ENCODE measurements around the gene NPPC.
"Not testable (repeated sequence)": the region's sequence is repeated elsewhere in the genome, so short reads cannot be mapped to it uniquely, and the experiment has no call there.

GRCh38 chr2:231947112-231947511, 20.9 kb upstream of the NPPC start:
- not testable (repeated sequence) for TF ChIP-seq EP300, POLR2AphosphoS5, POLR2A (IDR thresholded peaks at IDR 0.05)
